Gastrocnemius medialis (tissue), 4 donors: ENCODE data around the gene PCID2. TPM values are rescaled to one million over a fixed set of nuclear protein-coding genes. Genes with fewer than 3 reads are reported as not detected.

ENCODE experiments used
- ATAC-seq, 2 donors: fragments of 150-250 bp; one replicate each; pipeline ENCODE4 v1.9.1; 2016
- DNase-seq, 2 donors: peaks; one replicate each; pipeline ENCODE4 v3.0.0-alpha.2; 2019
- H3K27ac ChIP-seq, 4 donors: fragments of 200-600 bp; sonication (generic); 1 replicate in 1 of 4; 2 replicates in 3 of 4; pipeline ENCODE4 v1.5.1; 2016 to 2018; ENCODE audit warnings: mild to moderate bottlenecking in 2 of 4, moderate library complexity in 1 of 4
- H3K27me3 ChIP-seq, 3 donors: fragments of 200-600 bp; sonication (generic) in 2 of 3; 1 replicate in 1 of 3; 2 replicates in 2 of 3; pipeline versions ENCODE4 v1.5.1 to v1.6.0; 2016 to 2019; ENCODE audit warnings: mild to moderate bottlenecking in 1 of 3, moderate library complexity in 1 of 3
- H3K36me3 ChIP-seq, 2 donors: fragments of 200-600 bp; sonication (generic) in 1 of 2; one replicate each; pipeline ENCODE4 v1.5.1; 2017 to 2018
- H3K4me1 ChIP-seq, 2 donors: fragments of 200-600 bp; sonication (generic) in 1 of 2; one replicate each; pipeline ENCODE4 v1.5.1; 2016 to 2017; ENCODE audit warnings: mild to moderate bottlenecking in 2 of 2
- H3K4me3 ChIP-seq, 4 donors: fragments of 200-600 bp; sonication (generic) in 3 of 4; 1 replicate in 1 of 4; 2 replicates in 3 of 4; pipeline ENCODE4 v1.5.1; 2016 to 2019; ENCODE audit warnings: mild to moderate bottlenecking in 2 of 4
- H3K9me3 ChIP-seq, 3 donors: fragments of 200-600 bp; sonication (generic) in 2 of 3; 1 replicate in 1 of 3; 2 replicates in 2 of 3; pipeline ENCODE4 v1.5.1; 2016 to 2019
- CTCF ChIP-seq, 5 experiments: fragments of 450-650 bp in 3 of 5; fragments of 200-600 bp in 2 of 5; sonication (generic) in 2 of 5; IDR thresholded peaks in 4 of 5; conservative IDR thresholded peaks in 1 of 5; 1 replicate in 4 of 5; 2 replicates in 1 of 5; pipeline ENCODE4 v1.5.1; 2016 to 2019; ENCODE audit warnings: antibody characterized with exemption in 5 of 5, mild to moderate bottlenecking in 3 of 5, moderate library complexity in 3 of 5
- POLR2A ChIP-seq, 2 donors: fragments of 450-650 bp; IDR thresholded peaks; one replicate each; pipeline ENCODE4 v1.6.1; 2017; ENCODE audit warnings: antibody characterized with exemption in 2 of 2, mild to moderate bottlenecking in 2 of 2, moderate library complexity in 2 of 2
- in situ Hi-C, 4 donors: fragments of 200-750 bp; cut with MboI; loops; one replicate each; pipeline versions ENCODE4 v1.15.0 to v1.8.0; 2017; ENCODE audit warnings: low sequenced_read_pairs in 4 of 4
- intact Hi-C: fragments of 100-400 bp; cut with DNase I; formaldehyde crosslinking; loops from one replicate; pipeline ENCODE4 v1.15.1; 2023; ENCODE audit warnings: low total_unique reads
- total RNA-seq, 4 donors: library from RNA; depleted of rRNA; stranded (reverse); fragments of >200 nt; gene quantifications; one replicate each; pipeline versions ENCODE4 v1.1.0 to v1.2.3, GENCODE V29; 2016

Gene PCID2
- total RNA-seq, 4 donors from 2014 or later = 26.4 to 45.6 (median 28.0) TPM

DNA sequence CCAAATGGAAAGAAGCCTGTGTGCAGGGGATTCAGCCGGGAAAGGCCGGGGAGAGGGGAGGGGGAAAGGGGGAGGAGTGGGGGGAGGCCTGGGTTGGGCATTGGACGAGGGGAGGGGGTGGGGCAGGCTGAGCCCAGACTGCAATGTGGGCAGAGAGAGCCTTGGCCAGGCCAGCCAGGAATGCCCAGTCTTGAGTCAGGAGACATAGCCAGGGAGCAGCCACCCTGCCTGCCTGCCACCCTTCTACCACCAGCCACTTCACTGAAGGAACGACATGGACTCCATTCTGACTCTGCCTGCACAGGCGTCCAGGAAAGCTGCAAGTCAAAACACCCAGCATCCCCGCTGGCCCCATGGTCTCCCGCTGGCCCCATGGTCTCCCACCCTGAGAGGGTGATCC is 49.5 kb downstream of the PCID2 start:
- Histone ChIP-seq H3K9me3 (no peaks in the 10 kb centered on the region), H3K4me1 (peaks cover 0 to 5% of the 10 kb centered on the region in 2 donors), H3K4me3 (no peak overlapping the region), H3K27ac (no peak overlapping the region), H3K36me3 (no peaks in the 10 kb centered on the region), H3K27me3 (peaks cover 11 to 13% (median 12%) of the 10 kb centered on the region in 3 donors)
- TF ChIP-seq POLR2A (IDR thresholded peaks at IDR 0.05) (no peak), CTCF (IDR thresholded peaks at IDR 0.05 in 4 of 5, conservative IDR thresholded peaks at IDR 0.05 in 1 of 5) (no peak)
- DNase-seq (no peak), ATAC-seq (no peak)
- in situ Hi-C loops = no loop called here
- intact Hi-C loops = loop anchor here (10.0 kb wide), 2 partner anchors 124 to 136 kb away; partner anchors contain the start of gene LAMP1

DNA sequence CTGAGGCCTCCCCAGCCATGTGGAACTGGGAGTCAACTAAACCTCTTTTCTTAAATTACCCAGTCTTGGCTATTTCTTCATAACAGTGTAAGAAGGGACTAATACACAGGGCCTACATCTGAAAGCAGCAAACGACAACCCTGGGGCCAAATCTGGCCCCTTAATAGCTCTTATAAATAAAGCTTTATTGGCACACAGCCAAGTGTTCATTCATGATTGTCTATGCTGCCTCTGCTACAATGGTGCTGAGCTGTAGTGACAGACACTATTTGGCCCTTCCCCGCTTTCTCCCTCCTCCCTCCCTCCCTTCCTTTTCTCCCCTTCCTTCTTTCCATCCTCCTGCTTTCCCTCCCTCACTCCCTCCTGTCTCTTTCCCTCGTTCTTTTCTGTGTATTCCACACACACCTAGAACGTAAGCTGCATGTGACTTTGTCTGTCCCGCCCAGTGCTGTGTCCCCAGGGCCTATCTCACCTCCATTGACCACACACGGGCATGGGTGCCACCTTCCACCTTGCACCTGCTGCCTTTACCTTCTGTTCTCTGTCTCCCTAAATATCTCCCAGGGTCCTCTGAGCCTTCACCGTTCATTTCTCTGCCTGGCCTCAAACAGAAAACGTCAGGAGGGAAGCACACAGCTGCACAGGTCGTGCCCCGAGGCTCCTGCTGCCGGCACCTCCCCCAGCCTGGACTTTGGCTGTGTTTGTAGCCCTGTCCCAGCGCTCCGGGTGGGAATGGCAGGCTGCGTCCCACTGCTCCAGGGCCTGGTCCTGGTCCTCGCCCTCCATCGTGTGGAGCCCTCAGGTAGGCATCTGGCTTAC is 50.3 kb downstream of the PCID2 start, which contains the start of gene PROZ:
Gene PROZ, plus strand, starts transcription at position 720 of the 819 bp plus-strand sequence. Its CDS starts 13 bp downstream, at position 733.
- peaks cover 5% of the 10 kb centered on the region in 3 donors for H3K27me3 ChIP-seq
- TF ChIP-seq CTCF (IDR thresholded peaks at IDR 0.05 in 4 of 5, conservative IDR thresholded peaks at IDR 0.05 in 1 of 5) (no peak), POLR2A (IDR thresholded peaks at IDR 0.05) (no peak)
- intact Hi-C loops = loop anchor here (10.0 kb wide), 2 partner anchors 123 to 137 kb away; partner anchors contain the start of gene LAMP1
- DNase-seq (no peak), ATAC-seq (no peak)
- no peak within 1 kb of the TSS for H3K27ac ChIP-seq
- H3K36me3 ChIP-seq = no peaks in the 10 kb centered on the region
- no peaks in the 10 kb centered on the region for H3K9me3 ChIP-seq
- in situ Hi-C loops = no loop called here
- no peak within 1 kb of the TSS for H3K4me3 ChIP-seq
- H3K4me1 ChIP-seq = peaks cover 0 to 9% of the 10 kb centered on the region in 2 donors

DNA sequence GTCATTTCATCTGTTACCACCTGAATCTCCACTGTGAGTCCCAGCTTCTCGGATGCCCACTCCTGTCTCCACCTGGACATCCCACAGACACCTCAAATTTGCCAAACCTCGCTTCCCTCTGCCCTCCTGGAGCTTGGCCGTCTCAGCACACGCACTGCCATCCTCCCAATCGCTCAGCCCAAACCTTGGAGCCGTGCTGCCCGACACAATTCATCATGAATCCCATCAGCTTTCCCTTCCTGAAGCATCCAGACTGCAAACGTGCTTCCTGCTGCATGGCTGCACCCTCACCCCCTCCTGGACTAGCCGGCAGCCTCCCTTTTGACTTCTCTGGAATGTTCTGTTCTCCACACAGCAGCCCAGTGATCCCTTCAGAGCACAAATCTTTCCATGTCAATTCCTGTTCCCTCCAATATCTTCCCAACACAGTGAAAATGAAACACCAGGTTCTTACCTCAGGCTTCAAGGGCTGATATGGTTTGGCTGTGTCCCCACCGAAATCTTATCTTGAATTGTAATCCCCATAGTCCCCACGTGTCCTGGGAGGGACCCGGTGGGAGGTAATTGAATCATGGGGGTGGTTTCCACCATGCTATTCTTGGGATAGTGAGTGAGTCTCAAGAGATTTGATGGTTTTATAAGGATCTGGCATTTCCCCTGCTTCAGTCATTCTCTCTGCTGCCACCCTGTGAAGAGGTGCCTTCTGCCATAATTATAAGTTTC is 51.1 kb downstream of the PCID2 start:
- no peak overlapping the region for H3K4me3 ChIP-seq
- intact Hi-C loops (loop anchor here (10.0 kb wide), 2 partner anchors 123 to 137 kb away; partner anchors contain the start of gene LAMP1), in situ Hi-C loops (no loop called here)
- H3K27me3 ChIP-seq = no peaks in the 10 kb centered on the region
- TF ChIP-seq CTCF (IDR thresholded peaks at IDR 0.05 in 4 of 5, conservative IDR thresholded peaks at IDR 0.05 in 1 of 5) = no peak
- TF ChIP-seq POLR2A (IDR thresholded peaks at IDR 0.05) = no peak
- H3K4me1 ChIP-seq = peaks cover 6 to 16% of the 10 kb centered on the region in 2 donors
- ATAC-seq (no peak), DNase-seq (no peak)
- no peaks in the 10 kb centered on the region for H3K9me3 ChIP-seq
- H3K27ac ChIP-seq = no peak overlapping the region
- H3K36me3 ChIP-seq = no peaks in the 10 kb centered on the region

- Histone ChIP-seq H3K4me1 (peaks cover 9 to 16% of the 10 kb centered on the region in 2 donors), H3K4me3 (no peak overlapping the region), H3K27me3 (no peaks in the 10 kb centered on the region), H3K36me3 (no peaks in the 10 kb centered on the region), H3K9me3 (no peaks in the 10 kb centered on the region), H3K27ac (no peak overlapping the region)
- DNase-seq = no peak
- in situ Hi-C loops = no loop called here
- ATAC-seq = no peak
- no peak for TF ChIP-seq POLR2A (IDR thresholded peaks at IDR 0.05)
- no peak for TF ChIP-seq CTCF (IDR thresholded peaks at IDR 0.05 in 4 of 5, conservative IDR thresholded peaks at IDR 0.05 in 1 of 5)
- intact Hi-C loops = loop anchor here (2.0 to 10.0 kb wide), 3 partner anchors 53 to 139 kb away; partner anchors contain the start of genes CUL4A, LAMP1 and PCID2
These were observed 52.4 kb downstream of the PCID2 start for GRCh38 chr13:113155982-113156655.
